ENCODE data around the gene CAV2.

GRCh38 chr7:116524221-116524608 lies 24.7 kb downstream of the CAV2 start:
- TF ChIP-seq CTCF (conservative IDR thresholded peaks at IDR 0.05; ENCODE audit: low read depth, low read length) (no peak), EZH2 (IDR thresholded peaks at IDR 0.05; ENCODE audit: borderline replicate concordance, low read depth, low read length, poor library complexity, severe bottlenecking) (no peak)
